CD14-positive monocyte (primary cell): ENCODE measurements around the gene HSPA1L. TPM values are rescaled to one million over a fixed set of nuclear protein-coding genes. Genes with fewer than 3 reads are reported as not detected.
"Not testable (repeated sequence)": the region's sequence is repeated elsewhere in the genome, so short reads cannot be mapped to it uniquely, and the experiment has no call there.

Experiments
- DNase-seq, 3 donors: peaks; one replicate each; pipeline ENCODE4 v3.0.0-alpha.2; 2011 to 2022
- H2AFZ ChIP-seq: 2 replicates; pipeline ENCODE4 v1.6.0; 2012; ENCODE audit warnings: mild to moderate bottlenecking, low read depth, low read length, inconsistent platforms; ENCODE audit not compliant: insufficient read depth, poor library complexity, severe bottlenecking
- H3K27ac ChIP-seq, 2 donors: 1 replicate in 1 of 2; 2 replicates in 1 of 2; pipeline ENCODE4 v1.5.1; 2012 to 2013; ENCODE audit warnings: low read length in 2 of 2, control low read depth in 1 of 2, inconsistent platforms in 1 of 2, low read depth in 1 of 2, mild to moderate bottlenecking in 1 of 2
- H3K27me3 ChIP-seq, 2 donors: one replicate each; pipeline versions ENCODE4 v1.6.0 to v1.6.1; 2011 to 2013; ENCODE audit warnings: low read length in 2 of 2; ENCODE audit not compliant: control insufficient read depth in 2 of 2, insufficient read depth in 2 of 2
- H3K36me3 ChIP-seq, 2 donors: replicated peaks in 1 of 2; 1 replicate in 1 of 2; 2 replicates in 1 of 2; pipeline versions ENCODE4 v1.5.1 to v1.6.1; 2012 to 2013; ENCODE audit warnings: low read length in 2 of 2, control low read depth in 1 of 2, inconsistent platforms in 1 of 2, mild to moderate bottlenecking in 1 of 2; ENCODE audit not compliant: insufficient read depth in 2 of 2, control insufficient read depth in 1 of 2
- H3K4me1 ChIP-seq, 2 donors: 1 replicate in 1 of 2; 2 replicates in 1 of 2; pipeline versions ENCODE4 v1.5.1 to v1.6.1; 2012 to 2013; ENCODE audit warnings: low read length in 2 of 2, control low read depth in 1 of 2, inconsistent platforms in 1 of 2, mild to moderate bottlenecking in 1 of 2, moderate library complexity in 1 of 2; ENCODE audit not compliant: insufficient read depth in 2 of 2, control insufficient read depth in 1 of 2
- H3K4me2 ChIP-seq: replicated peaks from 2 replicates; pipeline ENCODE3; 2012; ENCODE audit warnings: low read length, moderate library complexity, mild to moderate bottlenecking; ENCODE audit not compliant: poor library complexity, severe bottlenecking; ENCODE audit errors: extremely low read depth
- H3K4me3 ChIP-seq, 3 experiments: fragments of 200-600 bp in 1 of 3; sonication (generic) in 1 of 3; replicated peaks in 1 of 3; 1 replicate in 2 of 3; 2 replicates in 1 of 3; pipeline ENCODE4 v1.5.1; 2011 to 2013; ENCODE audit warnings: low read length in 3 of 3, mild to moderate bottlenecking in 3 of 3, control low read depth in 2 of 3, low read depth in 2 of 3, inconsistent platforms in 1 of 3, moderate library complexity in 1 of 3
- H3K79me2 ChIP-seq: 2 replicates; pipeline ENCODE4 v1.6.0; 2012; ENCODE audit warnings: mild to moderate bottlenecking, control low read depth, inconsistent platforms, low read length, moderate library complexity; ENCODE audit not compliant: insufficient read depth
- H3K9ac ChIP-seq: 2 replicates; pipeline ENCODE4 v1.6.0; 2017; ENCODE audit warnings: low read length, mild to moderate bottlenecking; ENCODE audit not compliant: insufficient read depth, poor library complexity, severe bottlenecking
- H3K9me3 ChIP-seq, 2 donors: replicated peaks in 1 of 2; 1 replicate in 1 of 2; 2 replicates in 1 of 2; pipeline versions ENCODE4 v1.5.1 to v1.6.1; 2012 to 2013; ENCODE audit warnings: low read length in 2 of 2, control low read depth in 1 of 2; ENCODE audit not compliant: control insufficient read depth in 1 of 2, insufficient read depth in 1 of 2
- H4K20me1 ChIP-seq: 2 replicates; pipeline ENCODE4 v1.6.0; 2012; ENCODE audit warnings: mild to moderate bottlenecking, low read length, control low read depth, moderate library complexity; ENCODE audit not compliant: insufficient read depth
- H3K27ac Mint-ChIP-seq, 7 donors: one replicate each; pipeline ENCODE4 v1.8.0; 2020; ENCODE audit warnings: mild to moderate bottlenecking in 7 of 7, mixed read lengths in 7 of 7, moderate library complexity in 6 of 7, inconsistent platforms in 2 of 7
- H3K27me3 Mint-ChIP-seq, 3 donors: one replicate each; pipeline ENCODE4 v1.8.0; 2021 to 2022; ENCODE audit warnings: low read depth in 3 of 3, mild to moderate bottlenecking in 3 of 3, mixed read lengths in 3 of 3, moderate library complexity in 3 of 3, inconsistent platforms in 1 of 3
- H3K36me3 Mint-ChIP-seq, 2 donors: one replicate each; pipeline ENCODE4 v1.8.0; 2020; ENCODE audit warnings: mixed read lengths in 2 of 2, inconsistent platforms in 1 of 2, mild to moderate bottlenecking in 1 of 2
- H3K4me1 Mint-ChIP-seq: one replicate; pipeline ENCODE4 v1.8.0; 2020; ENCODE audit warnings: mild to moderate bottlenecking, mixed read lengths
- H3K4me3 Mint-ChIP-seq, 2 donors: one replicate each; pipeline ENCODE4 v1.8.0; 2020; ENCODE audit warnings: mild to moderate bottlenecking in 2 of 2, mixed read lengths in 2 of 2, moderate library complexity in 1 of 2
- H3K9me3 Mint-ChIP-seq, 7 donors: one replicate each; pipeline ENCODE4 v1.8.0; 2020 to 2022; ENCODE audit warnings: mixed read lengths in 7 of 7, mild to moderate bottlenecking in 6 of 7, moderate library complexity in 6 of 7, inconsistent platforms in 2 of 7
- WGBS: methylation state at CpG from one replicate; pipeline ENCODE4 v1.1.5; 2013; ENCODE audit warnings: missing lambda C conversion rate; ENCODE audit not compliant: insufficient coverage; 5-methylcytosine and 5-hydroxymethylcytosine counted together
- intact Hi-C, 2 donors: fragments of 100-400 bp; cut with micrococcal nuclease; formaldehyde crosslinking; loops; one replicate each; pipeline versions ENCODE4 v1.15.0 to v1.15.1; 2023
- polyA plus RNA-seq, 3 donors: library from polyadenylated mRNA; depleted of rRNA in 1 of 3; unstranded in 2 of 3; stranded (reverse) in 1 of 3; fragments of 300-500 nt in 2 of 3; fragments of >200 nt in 1 of 3; fragmentation: Illumina TruSeq in 2 of 3; gene quantifications; 1 replicate in 2 of 3; 2 replicates in 1 of 3; pipeline ENCODE4 v1.2.3, GENCODE V29; 2012 to 2021
- TF ChIP-seq, protein P1 (sequence below): fragments of 200-600 bp; IDR thresholded peaks from one replicate; pipeline ENCODE4 v1.8.0; 2022; ENCODE audit warnings: antibody characterized with exemption, mild to moderate bottlenecking

Gene HSPA1L
- polyA plus RNA-seq, 3 donors = 0.53 to 0.72 (median 0.55) TPM

- H2AFZ ChIP-seq = peak overlapping the region; percentile 98
- H3K79me2 ChIP-seq = peaks cover 28% of the 10 kb centered on the region
- Mint-ChIP-seq H3K4me3 (peak overlapping the region; percentile 99), H3K36me3 (peaks cover 17 to 30% of the 10 kb centered on the region in 2 donors), H3K4me1 (peaks cover 28% of the 10 kb centered on the region), H3K27me3 (no peaks in the 10 kb centered on the region), H3K9me3 (no peaks in the 10 kb centered on the region), H3K27ac (peak overlapping the region; percentile 97 to 99 (median 99))
- H3K9ac ChIP-seq = peak overlapping the region; percentile 94
- H3K36me3 ChIP-seq = peaks cover 7 to 22% of the 10 kb centered on the region in 2 donors
- TF ChIP-seq, protein P1, sequence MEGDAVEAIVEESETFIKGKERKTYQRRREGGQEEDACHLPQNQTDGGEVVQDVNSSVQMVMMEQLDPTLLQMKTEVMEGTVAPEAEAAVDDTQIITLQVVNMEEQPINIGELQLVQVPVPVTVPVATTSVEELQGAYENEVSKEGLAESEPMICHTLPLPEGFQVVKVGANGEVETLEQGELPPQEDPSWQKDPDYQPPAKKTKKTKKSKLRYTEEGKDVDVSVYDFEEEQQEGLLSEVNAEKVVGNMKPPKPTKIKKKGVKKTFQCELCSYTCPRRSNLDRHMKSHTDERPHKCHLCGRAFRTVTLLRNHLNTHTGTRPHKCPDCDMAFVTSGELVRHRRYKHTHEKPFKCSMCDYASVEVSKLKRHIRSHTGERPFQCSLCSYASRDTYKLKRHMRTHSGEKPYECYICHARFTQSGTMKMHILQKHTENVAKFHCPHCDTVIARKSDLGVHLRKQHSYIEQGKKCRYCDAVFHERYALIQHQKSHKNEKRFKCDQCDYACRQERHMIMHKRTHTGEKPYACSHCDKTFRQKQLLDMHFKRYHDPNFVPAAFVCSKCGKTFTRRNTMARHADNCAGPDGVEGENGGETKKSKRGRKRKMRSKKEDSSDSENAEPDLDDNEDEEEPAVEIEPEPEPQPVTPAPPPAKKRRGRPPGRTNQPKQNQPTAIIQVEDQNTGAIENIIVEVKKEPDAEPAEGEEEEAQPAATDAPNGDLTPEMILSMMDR = no peak
- H3K4me3 ChIP-seq = peak overlapping the region; percentile 61 to 98 (median 66)
- H3K4me2 ChIP-seq = peak overlapping the region; percentile 96
- no peaks in the 10 kb centered on the region for H3K9me3 ChIP-seq
- H3K27ac ChIP-seq = peak overlapping the region; percentile 54 to 95
- intact Hi-C loops = loop anchor here (2.0 to 10.0 kb wide), 3 partner anchors 26 to 60 kb away; partner anchors contain the start of gene CLIC1 (in 1 of the 2)
- peaks cover 24 to 35% of the 10 kb centered on the region in 2 donors for H3K4me1 ChIP-seq
- 2% methylated on average over 35 of the region's 44 CpGs for WGBS
- peak in 2 of 3 donors; percentile 12 to 60 for DNase-seq
- H3K27me3 ChIP-seq = no peaks in the 10 kb centered on the region
- H4K20me1 ChIP-seq = no peaks in the 10 kb centered on the region
Measured at GRCh38 chr6:31794866-31795615, 20.0 kb downstream of the HSPA1L start.

DNA sequence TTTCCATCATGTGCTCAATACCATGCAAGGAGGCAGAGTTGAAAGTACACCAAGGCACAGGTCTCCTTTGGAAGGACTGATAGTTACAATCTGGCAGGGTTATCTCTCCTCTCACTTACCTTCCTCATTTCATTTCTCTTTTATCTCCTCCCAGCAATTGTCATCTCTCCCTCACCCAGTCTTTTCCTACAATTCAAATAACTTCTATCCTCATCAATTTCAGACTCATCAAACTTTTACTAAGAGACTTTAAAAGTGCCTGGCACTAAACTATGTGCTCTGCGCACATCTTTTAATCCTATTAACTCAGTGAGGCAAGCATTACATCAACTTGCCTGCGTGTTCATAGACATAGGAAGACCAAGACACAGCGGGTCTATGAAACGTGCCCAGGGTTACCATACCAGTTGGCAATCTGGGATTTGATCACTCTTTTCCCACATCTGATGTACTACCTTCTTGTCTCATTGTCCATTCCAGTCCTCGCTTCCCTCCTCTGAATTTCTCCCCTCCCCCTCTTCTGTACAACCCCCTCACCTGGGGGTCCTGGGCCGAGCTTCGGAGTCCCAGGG lies 20.7 kb downstream of the HSPA1L start:
- Mint-ChIP-seq H3K4me1 (peaks cover 28% of the 10 kb centered on the region), H3K36me3 (peaks cover 17 to 34% of the 10 kb centered on the region in 2 donors), H3K9me3 (no peaks in the 10 kb centered on the region), H3K27me3 (no peaks in the 10 kb centered on the region), H3K4me3 (peak overlapping the region; percentile 99), H3K27ac (peak overlapping the region in 6 of 7 donors; percentile 6 to 97 (median 44))
- Histone ChIP-seq H3K27ac (peak overlapping the region in 1 of 2 donors; percentile 95), H3K79me2 (peaks cover 23% of the 10 kb centered on the region), H3K4me3 (peak overlapping the region; percentile 61 to 98 (median 66)), H3K27me3 (no peaks in the 10 kb centered on the region), H2AFZ (peak overlapping the region; percentile 98), H3K4me2 (peak overlapping the region; percentile 96), H3K4me1 (peaks cover 24 to 35% of the 10 kb centered on the region in 2 donors), H3K9ac (peak overlapping the region; percentile 94), H3K9me3 (no peaks in the 10 kb centered on the region), H4K20me1 (no peaks in the 10 kb centered on the region), H3K36me3 (peaks cover 9 to 25% of the 10 kb centered on the region in 2 donors)
- TF ChIP-seq, protein P1 = no peak
- WGBS = 31% methylated on average over 6 of the region's 7 CpGs
- intact Hi-C loops = loop anchor here (2.0 to 10.0 kb wide), 3 partner anchors 26 to 60 kb away; partner anchors contain the start of gene CLIC1 (in 1 of the 2)
- no peak for DNase-seq

DNA sequence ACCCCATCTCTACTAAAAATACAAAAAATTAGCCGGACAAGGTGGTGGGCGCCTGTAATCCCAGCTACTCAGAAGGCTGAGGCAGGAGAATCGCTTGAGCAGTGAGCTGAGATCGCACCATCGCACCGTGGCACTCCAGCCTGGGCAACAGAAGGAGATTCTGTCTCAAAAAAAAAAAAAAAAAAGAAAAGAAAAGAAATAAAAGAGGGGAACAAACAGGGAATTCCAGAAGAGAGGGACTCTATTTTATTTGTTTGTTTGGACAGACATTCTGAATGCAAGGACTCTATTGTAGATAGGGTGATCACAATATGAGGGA lies 21.2 kb downstream of the HSPA1L start:
- not testable (repeated sequence) for H3K9ac ChIP-seq, H4K20me1 ChIP-seq, H3K27me3 Mint-ChIP-seq, H3K9me3 Mint-ChIP-seq, DNase-seq, H3K27ac Mint-ChIP-seq, H3K27me3 ChIP-seq, H3K4me3 Mint-ChIP-seq, H2AFZ ChIP-seq, H3K9me3 ChIP-seq
- intact Hi-C loops = loop anchor here (2.0 to 10.0 kb wide), 3 partner anchors 25 to 59 kb away; partner anchors contain the start of gene CLIC1 (in 1 of the 2)
- 92% methylated on average over 2 of the region's 6 CpGs for WGBS
- peaks cover 23% of the 10 kb centered on the region for H3K79me2 ChIP-seq
- Mint-ChIP-seq H3K4me1 (peaks cover 28% of the 10 kb centered on the region), H3K36me3 (peaks cover 17 to 37% of the 10 kb centered on the region in 2 donors)
- H3K36me3 ChIP-seq = peaks cover 12 to 25% of the 10 kb centered on the region in 2 donors
- peak overlapping the region; percentile 96 for H3K4me2 ChIP-seq
- peak overlapping the region in 1 of 3 experiments; percentile 98 for H3K4me3 ChIP-seq
- peaks cover 24 to 35% of the 10 kb centered on the region in 2 donors for H3K4me1 ChIP-seq
- peak overlapping the region in 1 of 2 donors; percentile 95 for H3K27ac ChIP-seq
